SJSA1 (cell line): ENCODE data around the gene IFNA21. TPM values are rescaled to one million over a fixed set of nuclear protein-coding genes. Genes with fewer than 3 reads are reported as not detected.
"Not testable (repeated sequence)": the region's sequence is repeated elsewhere in the genome, so short reads cannot be mapped to it uniquely, and the experiment has no call there.

Experiments
- DNase-seq, 2 experiments: peaks; one replicate each; pipeline ENCODE4 v3.0.0-alpha.2; 2015 to 2020; ENCODE audit warnings: low spot score in 2 of 2, low read depth in 1 of 2
- H3K27ac ChIP-seq: fragments of 250-450 bp; sonication (Bioruptor Pico); 2 replicates; pipeline ENCODE4 v1.5.1; 2020; ENCODE audit warnings: mild to moderate bottlenecking, moderate library complexity
- H3K27me3 ChIP-seq: fragments of 250-450 bp; sonication (Bioruptor Pico); replicated peaks from 2 replicates; pipeline ENCODE4 v1.5.1; 2020; ENCODE audit warnings: mild to moderate bottlenecking, moderate library complexity
- H3K36me3 ChIP-seq: fragments of 250-450 bp; sonication (Bioruptor Pico); 2 replicates; pipeline ENCODE4 v1.5.1; 2020; ENCODE audit warnings: mild to moderate bottlenecking
- H3K4me1 ChIP-seq: fragments of 250-450 bp; sonication (Bioruptor Pico); replicated peaks from 2 replicates; pipeline ENCODE4 v1.6.1; 2021; ENCODE audit warnings: mild to moderate bottlenecking
- H3K4me3 ChIP-seq: fragments of 250-450 bp; sonication (Bioruptor Pico); 2 replicates; pipeline ENCODE4 v1.5.1; 2020; ENCODE audit warnings: mild to moderate bottlenecking
- H3K9me3 ChIP-seq: fragments of 250-450 bp; sonication (Bioruptor Pico); replicated peaks from 2 replicates; pipeline ENCODE4 v1.5.1; 2020; ENCODE audit warnings: mild to moderate bottlenecking
- total RNA-seq: library from RNA; depleted of rRNA; stranded (reverse); fragments of >200 nt; shearing (Covaris generic); gene quantifications from 2 replicates; pipeline ENCODE4 v1.2.3, GENCODE V29; 2014

IFNA21 gene
- total RNA-seq, 1 experiment from 2014 or later, result not detected

DNA sequence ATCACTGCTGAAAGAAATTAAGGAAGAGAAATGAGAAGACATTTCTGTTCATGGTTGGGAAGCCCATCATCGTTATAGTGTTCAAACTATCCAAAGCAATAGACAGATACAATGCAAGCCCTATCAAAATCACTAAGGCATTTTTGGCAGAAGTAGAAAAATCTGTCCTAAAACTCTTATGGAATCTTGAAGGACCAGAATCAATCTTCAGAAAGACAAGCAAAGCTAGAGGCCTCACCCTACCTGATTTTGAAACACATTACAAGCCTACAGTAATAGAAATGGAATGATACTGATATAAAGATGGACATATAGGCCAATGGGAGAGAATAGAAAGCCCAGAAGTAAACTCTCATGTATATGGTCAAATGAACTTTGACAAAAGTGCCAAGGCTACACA, 4.9 kb upstream of the IFNA21 start:
- Histone ChIP-seq H3K36me3 (no peaks in the 10 kb centered on the region), H3K4me1 (no peaks in the 10 kb centered on the region), H3K4me3 (no peak overlapping the region), H3K27ac (no peak overlapping the region), H3K9me3 (no peaks in the 10 kb centered on the region), H3K27me3 (no peaks in the 10 kb centered on the region)
- DNase-seq, result no peak

DNA sequence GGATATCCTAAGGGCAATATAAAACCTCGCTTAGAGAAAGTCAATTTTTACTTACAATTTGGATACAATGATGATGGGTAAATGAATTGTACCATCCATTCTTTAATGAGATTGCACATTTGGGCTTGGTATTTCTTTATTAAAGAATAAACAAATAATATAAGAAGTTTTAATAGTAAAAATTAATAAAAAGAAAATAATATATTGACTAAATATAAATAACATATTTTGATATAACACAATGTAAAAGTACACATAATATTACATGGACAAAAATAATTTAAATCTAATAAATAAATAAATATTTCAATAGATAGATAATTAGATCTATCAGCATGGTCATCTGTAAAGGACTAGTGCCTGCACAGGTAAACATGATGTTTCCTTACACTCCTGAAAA, 944 bp downstream of the IFNA21 start:
- no peaks in the 10 kb centered on the region for H3K4me1 ChIP-seq
- H3K27ac ChIP-seq, result no peak overlapping the region
- DNase-seq, result no peak
- no peaks in the 10 kb centered on the region for H3K27me3 ChIP-seq
- no peaks in the 10 kb centered on the region for H3K9me3 ChIP-seq
- H3K36me3 ChIP-seq, result no peaks in the 10 kb centered on the region
- H3K4me3 ChIP-seq, result no peak overlapping the region

DNA sequence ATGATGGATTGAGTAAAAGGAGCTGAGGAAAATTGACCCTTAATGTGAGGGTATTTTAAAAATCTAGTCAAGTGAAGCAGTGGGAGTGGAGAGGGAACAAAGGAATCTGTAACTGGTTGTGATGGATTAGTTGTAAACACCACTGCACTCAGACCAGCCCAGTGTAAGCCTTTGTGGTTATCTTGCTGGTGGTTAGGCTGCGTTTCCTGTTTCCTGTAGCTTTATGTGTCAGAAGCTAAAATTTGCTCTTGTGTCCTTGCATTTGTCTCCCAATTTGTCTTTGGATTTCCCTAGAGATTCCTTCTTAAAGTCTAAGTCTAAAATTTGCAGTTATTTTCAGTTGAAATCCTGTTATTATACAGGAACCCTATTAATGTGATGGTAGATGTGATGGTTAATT, 6.3 kb downstream of the IFNA21 start:
- Histone ChIP-seq H3K4me3 (no peak overlapping the region), H3K9me3 (no peaks in the 10 kb centered on the region), H3K36me3 (no peaks in the 10 kb centered on the region), H3K27ac (no peak overlapping the region), H3K27me3 (no peaks in the 10 kb centered on the region), H3K4me1 (no peaks in the 10 kb centered on the region)
- DNase-seq, result no peak

DNA sequence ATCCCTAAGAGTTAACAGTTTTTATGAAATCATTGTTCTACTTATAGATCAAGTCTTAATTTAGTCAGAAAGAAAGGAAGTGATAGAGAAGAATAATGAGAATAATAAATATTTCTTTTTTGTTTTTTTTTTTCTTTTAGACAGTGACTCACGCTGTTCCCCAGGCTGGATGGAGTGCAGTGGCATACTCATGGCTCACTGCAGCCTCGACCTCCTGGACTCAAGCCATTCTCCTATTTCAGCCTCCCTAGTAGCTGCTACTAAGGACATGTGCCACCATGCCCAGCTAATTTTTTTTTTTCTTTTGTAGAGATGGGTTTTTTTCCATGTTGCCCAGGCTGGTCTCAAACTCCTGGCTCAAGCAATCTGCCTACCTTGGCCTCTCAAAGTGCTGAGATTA, 11.0 kb downstream of the IFNA21 start:
- Histone ChIP-seq H3K27me3 (no peaks in the 10 kb centered on the region), H3K27ac (no peak overlapping the region), H3K36me3 (no peaks in the 10 kb centered on the region), H3K9me3 (no peaks in the 10 kb centered on the region), H3K4me3 (no peak overlapping the region), H3K4me1 (no peaks in the 10 kb centered on the region)
- no peak for DNase-seq

- no peak for DNase-seq
- Histone ChIP-seq H3K36me3 (no peaks in the 10 kb centered on the region), H3K27me3 (no peaks in the 10 kb centered on the region), H3K4me3 (no peak overlapping the region), H3K9me3 (no peaks in the 10 kb centered on the region), H3K4me1 (no peaks in the 10 kb centered on the region), H3K27ac (no peak overlapping the region)
These were observed 12.3 kb downstream of the IFNA21 start for GRCh38 chr9:21154018-21154608.

DNA sequence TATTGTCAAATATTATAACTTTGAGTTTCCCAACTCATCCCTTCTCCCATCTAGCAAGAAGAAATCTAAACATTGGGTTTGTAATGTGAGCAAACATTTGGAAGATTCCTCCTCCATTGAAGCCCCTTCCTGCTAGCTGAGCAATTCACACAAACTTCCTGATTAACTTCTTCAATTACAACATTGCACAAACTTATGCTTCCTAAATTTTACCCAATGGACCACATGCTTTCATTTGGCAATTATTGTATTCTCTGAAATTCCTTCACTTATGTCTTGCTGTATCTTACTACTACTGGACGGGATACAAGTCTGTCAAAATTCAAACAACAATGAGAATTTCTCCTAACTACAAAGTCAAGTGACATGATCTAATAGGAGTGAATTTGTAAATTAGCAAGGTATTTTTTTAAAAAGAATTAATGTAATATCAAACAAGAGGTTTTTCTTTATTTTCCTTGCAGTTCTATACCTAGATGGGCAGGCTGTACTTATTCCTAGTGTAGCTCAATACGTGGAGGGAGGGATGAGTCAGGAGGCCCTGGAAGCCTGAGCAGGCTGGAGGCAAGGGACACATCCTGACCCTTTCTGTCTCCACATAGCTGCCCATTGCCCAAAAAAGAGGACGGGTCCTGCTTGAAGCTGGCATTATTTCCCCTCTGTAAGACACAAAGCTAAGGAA, 13.0 kb downstream of the IFNA21 start:
- Histone ChIP-seq H3K4me3 (no peak overlapping the region), H3K4me1 (no peaks in the 10 kb centered on the region), H3K27ac (no peak overlapping the region), H3K36me3 (no peaks in the 10 kb centered on the region), H3K27me3 (no peaks in the 10 kb centered on the region), H3K9me3 (no peaks in the 10 kb centered on the region)
- no peak for DNase-seq

DNA sequence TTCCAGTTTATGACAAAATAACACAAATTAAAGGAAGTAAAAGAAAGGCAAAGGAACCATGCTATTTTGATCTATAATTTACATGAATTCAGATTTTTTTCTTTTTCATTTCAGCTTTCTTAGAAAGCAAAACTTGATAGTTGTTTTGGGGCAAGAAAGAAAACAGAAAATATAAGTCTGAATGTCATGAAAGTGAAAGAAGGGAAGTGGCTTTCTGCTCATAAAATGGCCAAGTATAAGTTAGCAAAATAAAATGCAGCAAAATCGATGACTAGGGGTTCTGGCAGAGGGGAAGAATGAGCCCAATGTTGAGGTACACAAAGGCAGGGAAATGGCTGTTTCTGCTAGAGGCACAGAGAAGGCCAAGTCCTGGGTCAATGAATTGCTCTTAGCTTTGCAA, 21.9 kb downstream of the IFNA21 start:
- Histone ChIP-seq H3K4me1 (no peaks in the 10 kb centered on the region), H3K36me3 (no peaks in the 10 kb centered on the region), H3K27me3 (no peaks in the 10 kb centered on the region), H3K9me3 (no peaks in the 10 kb centered on the region), H3K27ac (no peak overlapping the region), H3K4me3 (no peak overlapping the region)
- no peak for DNase-seq

GRCh38 chr9:21141427-21141882, 25.0 kb downstream of the IFNA21 start, which contains the start of gene IFNW1:
Gene IFNW1 (minus strand): TSS chr9:21141832. CDS start chr9:21141570, 262 bp downstream.
- Histone ChIP-seq H3K27me3 (no peaks in the 10 kb centered on the region), H3K36me3 (no peaks in the 10 kb centered on the region), H3K9me3 (no peaks in the 10 kb centered on the region), H3K4me1 (no peaks in the 10 kb centered on the region), H3K4me3 (no peak within 1 kb of the TSS), H3K27ac (no peak within 1 kb of the TSS)
- no peak for DNase-seq

- DNase-seq, result no peak
- Histone ChIP-seq H3K9me3 (no peaks in the 10 kb centered on the region), H3K4me1 (no peaks in the 10 kb centered on the region), H3K4me3 (no peak overlapping the region), H3K27me3 (no peaks in the 10 kb centered on the region), H3K27ac (no peak overlapping the region), H3K36me3 (no peaks in the 10 kb centered on the region)
These were observed 29.4 kb downstream of the IFNA21 start for GRCh38 chr9:21137020-21137419.

GRCh38 chr9:21135736-21136135, 30.7 kb downstream of the IFNA21 start:
- Histone ChIP-seq H3K27ac (no peak overlapping the region), H3K9me3 (no peaks in the 10 kb centered on the region)

GRCh38 chr9:21128186-21128585, 38.3 kb downstream of the IFNA21 start:
- H3K27me3 ChIP-seq, H3K36me3 ChIP-seq, H3K9me3 ChIP-seq, H3K4me3 ChIP-seq, DNase-seq, H3K4me1 ChIP-seq, H3K27ac ChIP-seq: not testable (repeated sequence)

More at GRCh38 chr9:21135736-21136135, 30.7 kb downstream of the IFNA21 start:
- no peaks in the 10 kb centered on the region for H3K36me3 ChIP-seq
- no peaks in the 10 kb centered on the region for H3K4me1 ChIP-seq
- H3K27me3 ChIP-seq, result no peaks in the 10 kb centered on the region
- DNase-seq, result no peak
- no peak overlapping the region for H3K4me3 ChIP-seq

- Histone ChIP-seq H3K27me3 (no peaks in the 10 kb centered on the region), H3K4me1 (no peaks in the 10 kb centered on the region), H3K9me3 (no peaks in the 10 kb centered on the region), H3K27ac (no peak overlapping the region), H3K4me3 (no peak overlapping the region), H3K36me3 (no peaks in the 10 kb centered on the region)
- DNase-seq, result no peak
These were observed 44.7 kb downstream of the IFNA21 start for GRCh38 chr9:21121595-21122251.

- no peaks in the 10 kb centered on the region for H3K36me3 ChIP-seq
- H3K9me3 ChIP-seq, result no peaks in the 10 kb centered on the region
- DNase-seq, result no peak
- no peak overlapping the region for H3K27ac ChIP-seq
- no peaks in the 10 kb centered on the region for H3K4me1 ChIP-seq
- H3K27me3 ChIP-seq, result no peaks in the 10 kb centered on the region
- no peak overlapping the region for H3K4me3 ChIP-seq
These were observed 45.4 kb downstream of the IFNA21 start for GRCh38 chr9:21121079-21121478.

DNA sequence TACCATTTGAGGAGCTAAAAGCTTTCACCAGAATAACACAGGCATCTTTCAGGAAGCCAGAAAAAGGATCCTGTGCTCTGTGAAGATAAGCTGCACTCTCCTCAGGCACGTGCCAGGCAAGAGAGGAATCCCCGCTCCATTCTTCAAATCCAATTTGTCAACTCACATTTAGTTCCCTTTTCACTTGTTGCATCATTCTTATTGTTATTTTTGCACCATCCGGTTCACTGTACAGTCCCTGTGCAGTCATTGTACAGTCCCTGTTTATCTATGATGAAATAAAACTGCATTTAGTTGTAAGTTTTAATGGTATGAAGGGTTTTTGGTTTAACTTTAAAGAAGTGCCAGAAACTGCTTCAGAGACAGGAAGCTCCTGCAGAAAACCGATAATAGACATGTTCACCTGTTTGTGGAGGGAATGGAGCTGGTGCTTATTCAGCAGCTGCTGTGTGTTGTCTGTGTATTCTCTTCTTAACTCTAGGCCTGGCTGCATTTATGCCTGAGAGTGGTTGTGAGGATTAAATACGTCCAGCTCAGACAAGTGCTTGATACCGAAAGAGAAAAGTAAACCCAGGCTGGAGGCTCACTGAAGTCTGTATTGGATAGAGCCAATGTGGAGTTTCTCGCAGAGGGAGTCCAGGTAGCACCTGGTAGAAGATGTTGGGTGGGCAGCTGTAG, 47.2 kb downstream of the IFNA21 start:
- no peak overlapping the region for H3K4me3 ChIP-seq
- H3K4me1 ChIP-seq, result no peaks in the 10 kb centered on the region
- H3K27ac ChIP-seq, result no peak overlapping the region
- H3K27me3 ChIP-seq, result no peaks in the 10 kb centered on the region
- H3K9me3 ChIP-seq, result no peaks in the 10 kb centered on the region
- no peaks in the 10 kb centered on the region for H3K36me3 ChIP-seq
- no peak for DNase-seq
